Activated T-helper 2 cell treated with anti-CD3 and anti-CD28 coated beads, Interferon-gamma antibody, Interleukin-2, Interleukin-4, amounts not matched to agents 10 μg/mL and 5 μg/mL and 100 μg/mL, durations not matched to agents 14 hours and 24 hours and 36 hours (primary cell): ENCODE measurements around the gene ACTC1. TPM values are rescaled to one million over a fixed set of nuclear protein-coding genes. Genes with fewer than 3 reads are reported as not detected.

Source experiments
- DNase-seq: peaks from one replicate; pipeline ENCODE4 v3.0.0; 2021; ENCODE audit warnings: low spot score
- H3K27ac Mint-ChIP-seq: one replicate; pipeline ENCODE4 v1.8.0; 2021; ENCODE audit warnings: mixed read lengths
- H3K27me3 Mint-ChIP-seq: one replicate; pipeline ENCODE4 v1.8.0; 2021; ENCODE audit warnings: low read depth, mixed read lengths
- H3K36me3 Mint-ChIP-seq: one replicate; pipeline ENCODE4 v1.8.0; 2021; ENCODE audit warnings: low read depth, mixed read lengths
- H3K4me1 Mint-ChIP-seq: one replicate; pipeline ENCODE4 v1.8.0; 2021; ENCODE audit warnings: low read depth, mixed read lengths
- H3K4me3 Mint-ChIP-seq: one replicate; pipeline ENCODE4 v1.8.0; 2021; ENCODE audit warnings: low read depth, mild to moderate bottlenecking, moderate library complexity, mixed read lengths
- H3K9me3 Mint-ChIP-seq: one replicate; pipeline ENCODE4 v1.8.0; 2021; ENCODE audit warnings: mixed read lengths
- intact Hi-C: fragments of 100-400 bp; cut with micrococcal nuclease; formaldehyde crosslinking; loops from one replicate; pipeline ENCODE4 v1.15.1; 2023
- total RNA-seq: library from RNA; stranded (reverse); gene quantifications from 2 replicates; pipeline ENCODE4 v1.2.3, GENCODE V29; 2022

ACTC1 gene
- total RNA-seq, 1 donor from 2014 or later = not detected

DNA sequence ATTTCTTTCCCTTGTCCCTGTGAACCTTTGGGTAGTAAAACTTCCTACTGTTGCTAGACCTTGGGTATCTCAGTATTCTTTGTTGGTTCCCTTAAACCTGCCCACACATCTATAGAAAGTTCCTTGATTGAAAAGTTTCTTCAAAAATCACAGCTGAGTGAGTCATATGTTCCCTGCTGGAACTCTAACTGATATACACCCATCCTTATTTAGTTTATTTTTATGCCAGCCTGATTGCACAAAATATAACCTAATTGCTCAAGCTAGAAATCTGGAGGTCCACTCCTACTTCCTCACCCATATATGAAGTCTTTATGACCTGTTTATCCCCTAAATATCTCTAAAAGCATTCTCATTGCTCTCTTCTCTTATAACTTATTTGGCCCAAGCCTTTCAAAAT is 26.8 kb downstream of the ACTC1 start:
- Mint-ChIP-seq H3K4me1 (no peaks in the 10 kb centered on the region), H3K27ac (no peak overlapping the region), H3K36me3 (no peaks in the 10 kb centered on the region), H3K27me3 (peaks cover 7% of the 10 kb centered on the region), H3K4me3 (no peak overlapping the region), H3K9me3 (no peaks in the 10 kb centered on the region)
- DNase-seq = no peak
- intact Hi-C loops = no loop called here

DNA sequence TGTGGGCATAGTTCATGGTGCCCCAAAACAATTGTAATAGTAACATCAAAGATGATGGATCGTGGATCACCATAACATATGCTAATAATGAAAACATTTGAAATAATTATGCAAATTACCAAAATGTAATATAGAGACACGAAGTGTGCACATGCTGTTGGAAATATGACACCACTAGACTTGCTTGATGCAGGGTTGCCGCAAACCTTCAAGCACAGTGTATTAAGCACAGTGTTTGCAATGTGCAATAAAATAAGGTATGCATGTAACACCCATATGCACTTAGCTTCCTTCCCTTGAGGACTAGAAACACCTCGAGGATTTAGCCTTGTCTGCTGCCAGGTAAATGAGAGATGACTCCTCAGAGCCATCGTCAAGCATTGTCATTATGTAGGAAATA is 29.6 kb downstream of the ACTC1 start:
- Mint-ChIP-seq H3K4me1 (no peaks in the 10 kb centered on the region), H3K4me3 (no peak overlapping the region), H3K27me3 (peaks cover 11% of the 10 kb centered on the region), H3K9me3 (no peaks in the 10 kb centered on the region), H3K36me3 (no peaks in the 10 kb centered on the region), H3K27ac (no peak overlapping the region)
- DNase-seq = no peak
- intact Hi-C loops = no loop called here

- intact Hi-C loops = no loop called here
- DNase-seq = no peak
- H3K36me3 Mint-ChIP-seq = no peaks in the 10 kb centered on the region
- no peaks in the 10 kb centered on the region for H3K4me1 Mint-ChIP-seq
- no peak overlapping the region for H3K4me3 Mint-ChIP-seq
- H3K27me3 Mint-ChIP-seq = peaks cover 35% of the 10 kb centered on the region
- no peak overlapping the region for H3K27ac Mint-ChIP-seq
- H3K9me3 Mint-ChIP-seq = no peaks in the 10 kb centered on the region
Measured at GRCh38 chr15:34760909-34761308, 34.4 kb downstream of the ACTC1 start.

GRCh38 chr15:34759992-34760391 is 35.4 kb downstream of the ACTC1 start:
- intact Hi-C loops = no loop called here
- Mint-ChIP-seq H3K27me3 (peaks cover 42% of the 10 kb centered on the region), H3K4me1 (no peaks in the 10 kb centered on the region), H3K9me3 (no peaks in the 10 kb centered on the region), H3K36me3 (no peaks in the 10 kb centered on the region), H3K27ac (no peak overlapping the region), H3K4me3 (no peak overlapping the region)
- no peak for DNase-seq

DNA sequence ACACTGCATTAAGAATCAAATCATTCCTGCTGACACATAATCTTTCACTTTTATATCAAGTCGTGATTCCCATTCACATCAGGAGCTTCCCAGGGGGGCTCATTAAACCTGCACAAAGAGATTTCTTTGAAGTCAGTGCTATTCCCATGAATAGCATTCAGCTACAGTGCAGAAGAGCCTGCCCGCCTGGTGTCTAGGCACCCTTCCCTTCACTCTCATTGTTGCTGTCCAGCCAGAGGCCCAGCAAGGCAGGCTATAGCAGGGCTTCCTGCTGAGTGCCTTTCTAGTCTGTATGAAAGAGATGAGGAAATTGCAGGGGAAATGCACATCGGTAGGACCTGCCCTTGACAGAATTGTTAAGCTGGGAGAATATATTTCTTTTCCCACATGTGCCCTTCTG is 36.0 kb downstream of the ACTC1 start:
- DNase-seq = no peak
- H3K36me3 Mint-ChIP-seq = no peaks in the 10 kb centered on the region
- H3K4me1 Mint-ChIP-seq = no peaks in the 10 kb centered on the region
- no peak overlapping the region for H3K4me3 Mint-ChIP-seq
- no peak overlapping the region for H3K27ac Mint-ChIP-seq
- peaks cover 42% of the 10 kb centered on the region for H3K27me3 Mint-ChIP-seq
- intact Hi-C loops = no loop called here
- H3K9me3 Mint-ChIP-seq = no peaks in the 10 kb centered on the region

GRCh38 chr15:34757262-34757661 is 38.1 kb downstream of the ACTC1 start:
- Mint-ChIP-seq H3K4me1 (no peaks in the 10 kb centered on the region), H3K4me3 (no peak overlapping the region), H3K27me3 (peaks cover 57% of the 10 kb centered on the region), H3K36me3 (no peaks in the 10 kb centered on the region), H3K9me3 (no peaks in the 10 kb centered on the region), H3K27ac (no peak overlapping the region)
- no peak for DNase-seq
- intact Hi-C loops = no loop called here

- H3K27me3 Mint-ChIP-seq = peaks cover 56% of the 10 kb centered on the region
- no peaks in the 10 kb centered on the region for H3K4me1 Mint-ChIP-seq
- no peak overlapping the region for H3K4me3 Mint-ChIP-seq
- no peak for DNase-seq
- H3K27ac Mint-ChIP-seq = no peak overlapping the region
- H3K9me3 Mint-ChIP-seq = no peaks in the 10 kb centered on the region
- no peaks in the 10 kb centered on the region for H3K36me3 Mint-ChIP-seq
- intact Hi-C loops = no loop called here
Measured at GRCh38 chr15:34755419-34755773, 40.0 kb downstream of the ACTC1 start.

GRCh38 chr15:34754674-34755418 is 40.5 kb downstream of the ACTC1 start, which contains the start of gene GJD2:
Gene GJD2 (minus strand): TSS chr15:34754998. CDS start chr15:34754488, 510 bp downstream.
- DNase-seq = no peak
- Mint-ChIP-seq H3K27ac (no peak within 1 kb of the TSS), H3K4me1 (no peaks in the 10 kb centered on the region), H3K9me3 (no peaks in the 10 kb centered on the region), H3K4me3 (no peak within 1 kb of the TSS), H3K36me3 (no peaks in the 10 kb centered on the region), H3K27me3 (peaks cover 56% of the 10 kb centered on the region)
- intact Hi-C loops = no loop called here

GRCh38 chr15:34754171-34754601 is 41.2 kb downstream of the ACTC1 start:
- H3K4me3 Mint-ChIP-seq = no peak overlapping the region
- intact Hi-C loops = no loop called here
- H3K27me3 Mint-ChIP-seq = peaks cover 56% of the 10 kb centered on the region
- H3K4me1 Mint-ChIP-seq = no peaks in the 10 kb centered on the region
- no peaks in the 10 kb centered on the region for H3K9me3 Mint-ChIP-seq
- H3K36me3 Mint-ChIP-seq = no peaks in the 10 kb centered on the region
- no peak for DNase-seq
- no peak overlapping the region for H3K27ac Mint-ChIP-seq

DNA sequence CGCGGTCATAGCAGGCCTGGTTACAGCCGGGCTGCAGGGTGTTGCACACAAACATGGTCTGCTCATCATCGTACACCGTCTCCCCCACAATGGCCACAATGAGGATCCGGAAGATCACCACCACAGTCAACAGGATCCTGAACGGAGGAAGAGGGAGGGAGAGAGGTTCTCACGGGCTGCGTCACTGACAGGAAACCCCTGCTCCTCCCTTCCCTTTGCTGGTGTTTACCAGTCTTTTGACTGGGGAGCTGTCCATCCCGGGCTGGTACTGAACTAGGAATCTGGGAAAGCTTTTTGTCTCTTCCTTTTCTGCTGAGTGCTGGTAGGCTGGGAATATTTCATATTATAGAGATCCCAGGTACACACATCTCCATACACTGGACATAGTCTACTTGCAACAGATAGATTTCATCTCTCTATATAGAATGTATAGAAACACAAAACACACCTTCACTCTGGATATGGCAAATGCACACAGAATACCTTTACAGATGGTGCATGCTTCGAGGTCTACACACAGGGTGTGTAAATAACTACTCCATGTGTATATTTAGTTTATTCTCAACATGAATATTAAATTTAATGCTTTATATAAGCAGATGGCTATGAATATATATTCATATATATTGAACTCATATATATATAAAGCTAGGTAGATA is 42.0 kb downstream of the ACTC1 start:
- Mint-ChIP-seq H3K27me3 (peaks cover 51% of the 10 kb centered on the region), H3K27ac (no peak overlapping the region), H3K9me3 (no peaks in the 10 kb centered on the region), H3K4me3 (no peak overlapping the region), H3K36me3 (no peaks in the 10 kb centered on the region), H3K4me1 (no peaks in the 10 kb centered on the region)
- DNase-seq = no peak
- intact Hi-C loops = no loop called here

GRCh38 chr15:34749691-34750090 is 45.7 kb downstream of the ACTC1 start:
- no peaks in the 10 kb centered on the region for H3K9me3 Mint-ChIP-seq
- no peaks in the 10 kb centered on the region for H3K36me3 Mint-ChIP-seq
- no peaks in the 10 kb centered on the region for H3K4me1 Mint-ChIP-seq

More at GRCh38 chr15:34749691-34750090, 45.7 kb downstream of the ACTC1 start:
- intact Hi-C loops = no loop called here
- DNase-seq = no peak
- H3K27ac Mint-ChIP-seq = no peak overlapping the region
- H3K27me3 Mint-ChIP-seq = peaks cover 25% of the 10 kb centered on the region
- H3K4me3 Mint-ChIP-seq = no peak overlapping the region
